ENCODE results near the gene OPALIN.

Gene OPALIN

GRCh38 chr10:96358851-96359540, at the start of gene OPALIN:
Gene OPALIN, minus strand, starts transcription at chr10:96359002. Its CDS starts 106 bp downstream, at chr10:96358896.
- DNase-seq = no peak

- no peak for DNase-seq
Measured at GRCh38 chr10:96408201-96408600, 49.4 kb upstream of the OPALIN start.

GRCh38 chr10:96407560-96408069, 48.8 kb upstream of the OPALIN start:
- DNase-seq = no peak

- no peak for DNase-seq
Measured at GRCh38 chr10:96406091-96406490, 47.3 kb upstream of the OPALIN start.

GRCh38 chr10:96402417-96403305, 43.9 kb upstream of the OPALIN start:
- DNase-seq = no peak

GRCh38 chr10:96401036-96401435, 42.2 kb upstream of the OPALIN start:
- DNase-seq = no peak

GRCh38 chr10:96400465-96400864, 41.7 kb upstream of the OPALIN start:
- DNase-seq = no peak

- no peak for DNase-seq
Measured at GRCh38 chr10:96397902-96398301, 39.1 kb upstream of the OPALIN start.

- DNase-seq = peak; percentile 32
Measured at GRCh38 chr10:96395931-96396877, 37.4 kb upstream of the OPALIN start.

GRCh38 chr10:96390460-96390864, 31.7 kb upstream of the OPALIN start:
- DNase-seq = no peak

- DNase-seq = no peak
Measured at GRCh38 chr10:96389785-96390184, 31.0 kb upstream of the OPALIN start.

GRCh38 chr10:96387601-96388000, 28.8 kb upstream of the OPALIN start:
- DNase-seq = no peak

GRCh38 chr10:96387161-96387560, 28.4 kb upstream of the OPALIN start:
- DNase-seq = no peak

- DNase-seq = no peak
Measured at GRCh38 chr10:96384506-96384905, 25.7 kb upstream of the OPALIN start.

- DNase-seq = no peak
Measured at GRCh38 chr10:96380821-96381220, 22.0 kb upstream of the OPALIN start.

- no peak for DNase-seq
Measured at GRCh38 chr10:96379758-96380157, 21.0 kb upstream of the OPALIN start.

GRCh38 chr10:96378741-96379140, 19.9 kb upstream of the OPALIN start:
- DNase-seq = no peak

GRCh38 chr10:96377816-96378294, 19.1 kb upstream of the OPALIN start:
- DNase-seq = no peak

GRCh38 chr10:96376483-96376882, 17.7 kb upstream of the OPALIN start:
- no peak for DNase-seq

GRCh38 chr10:96374985-96375830, 16.4 kb upstream of the OPALIN start:
- peak; percentile 51 for DNase-seq

- no peak for DNase-seq
Measured at GRCh38 chr10:96374639-96374984, 15.8 kb upstream of the OPALIN start.

GRCh38 chr10:96374004-96374403, 15.2 kb upstream of the OPALIN start:
- no peak for DNase-seq
